ENCODE data around the gene PTH2R.

DNA sequence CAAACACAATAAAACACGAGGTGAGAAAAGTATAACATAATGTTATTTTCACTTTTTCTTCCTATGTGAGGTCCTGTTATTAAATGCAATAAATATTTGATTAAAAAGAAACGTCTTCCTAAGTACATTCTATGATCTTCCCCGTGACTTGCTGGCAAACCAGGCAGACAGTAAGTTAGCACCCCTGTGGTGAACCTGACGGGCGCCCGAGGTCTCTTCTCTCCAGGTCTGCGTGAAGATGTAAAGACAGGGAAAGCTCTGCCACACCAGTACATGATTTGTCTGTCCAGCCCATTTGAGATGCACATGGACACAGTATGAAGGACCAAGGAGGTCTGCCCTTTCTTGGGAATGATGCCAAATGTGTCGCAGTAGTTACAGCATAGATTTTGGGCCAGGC lies 57.6 kb downstream of the PTH2R start:
- TF ChIP-seq, protein P1, sequence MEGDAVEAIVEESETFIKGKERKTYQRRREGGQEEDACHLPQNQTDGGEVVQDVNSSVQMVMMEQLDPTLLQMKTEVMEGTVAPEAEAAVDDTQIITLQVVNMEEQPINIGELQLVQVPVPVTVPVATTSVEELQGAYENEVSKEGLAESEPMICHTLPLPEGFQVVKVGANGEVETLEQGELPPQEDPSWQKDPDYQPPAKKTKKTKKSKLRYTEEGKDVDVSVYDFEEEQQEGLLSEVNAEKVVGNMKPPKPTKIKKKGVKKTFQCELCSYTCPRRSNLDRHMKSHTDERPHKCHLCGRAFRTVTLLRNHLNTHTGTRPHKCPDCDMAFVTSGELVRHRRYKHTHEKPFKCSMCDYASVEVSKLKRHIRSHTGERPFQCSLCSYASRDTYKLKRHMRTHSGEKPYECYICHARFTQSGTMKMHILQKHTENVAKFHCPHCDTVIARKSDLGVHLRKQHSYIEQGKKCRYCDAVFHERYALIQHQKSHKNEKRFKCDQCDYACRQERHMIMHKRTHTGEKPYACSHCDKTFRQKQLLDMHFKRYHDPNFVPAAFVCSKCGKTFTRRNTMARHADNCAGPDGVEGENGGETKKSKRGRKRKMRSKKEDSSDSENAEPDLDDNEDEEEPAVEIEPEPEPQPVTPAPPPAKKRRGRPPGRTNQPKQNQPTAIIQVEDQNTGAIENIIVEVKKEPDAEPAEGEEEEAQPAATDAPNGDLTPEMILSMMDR (IDR thresholded peaks at IDR 0.05), result no peak
- no peak for TF ChIP-seq POLR2A (IDR thresholded peaks at IDR 0.05)

All from Peyer's patch (tissue), 4 donors.